HEK293T (cell line): Measurements from ENCODE around the gene MYO15A.

Experiments
- ELF4 ChIP-seq: fragments of 450-650 bp; IDR thresholded peaks from 2 replicates; pipeline ENCODE4 v1.6.1; 2017; ENCODE audit warnings: antibody characterized with exemption
- SUZ12 ChIP-seq: fragments of 450-650 bp; IDR thresholded peaks from 2 replicates; pipeline ENCODE4 v1.6.1; 2016; ENCODE audit warnings: mild to moderate bottlenecking

GRCh38 chr17:18111330-18111971 is 2.9 kb downstream of the MYO15A start:
- TF ChIP-seq ELF4 (no peak), SUZ12 (no peak)
